ENCODE results near the gene DTX4.

DNA sequence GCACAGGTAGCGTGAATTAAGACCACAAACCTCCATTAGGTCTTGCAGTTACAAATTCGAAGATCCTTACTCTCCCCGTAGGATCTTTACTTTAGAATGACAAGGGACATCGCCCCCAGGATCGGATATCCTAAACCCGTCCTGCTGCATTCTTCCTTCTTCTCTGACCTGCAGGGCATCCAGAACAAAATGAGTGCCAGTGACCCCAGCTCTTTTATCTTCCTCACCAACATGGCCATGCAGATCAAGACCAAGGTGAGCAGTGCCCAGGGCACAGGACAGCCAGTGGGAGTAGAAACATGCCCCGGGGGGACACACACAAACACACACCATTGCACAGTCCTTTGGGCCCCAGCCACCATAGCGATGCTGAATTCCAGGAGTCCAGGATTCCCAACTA is 83.3 kb downstream of the DTX4 start:
- TF ChIP-seq, protein P1, sequence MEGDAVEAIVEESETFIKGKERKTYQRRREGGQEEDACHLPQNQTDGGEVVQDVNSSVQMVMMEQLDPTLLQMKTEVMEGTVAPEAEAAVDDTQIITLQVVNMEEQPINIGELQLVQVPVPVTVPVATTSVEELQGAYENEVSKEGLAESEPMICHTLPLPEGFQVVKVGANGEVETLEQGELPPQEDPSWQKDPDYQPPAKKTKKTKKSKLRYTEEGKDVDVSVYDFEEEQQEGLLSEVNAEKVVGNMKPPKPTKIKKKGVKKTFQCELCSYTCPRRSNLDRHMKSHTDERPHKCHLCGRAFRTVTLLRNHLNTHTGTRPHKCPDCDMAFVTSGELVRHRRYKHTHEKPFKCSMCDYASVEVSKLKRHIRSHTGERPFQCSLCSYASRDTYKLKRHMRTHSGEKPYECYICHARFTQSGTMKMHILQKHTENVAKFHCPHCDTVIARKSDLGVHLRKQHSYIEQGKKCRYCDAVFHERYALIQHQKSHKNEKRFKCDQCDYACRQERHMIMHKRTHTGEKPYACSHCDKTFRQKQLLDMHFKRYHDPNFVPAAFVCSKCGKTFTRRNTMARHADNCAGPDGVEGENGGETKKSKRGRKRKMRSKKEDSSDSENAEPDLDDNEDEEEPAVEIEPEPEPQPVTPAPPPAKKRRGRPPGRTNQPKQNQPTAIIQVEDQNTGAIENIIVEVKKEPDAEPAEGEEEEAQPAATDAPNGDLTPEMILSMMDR (IDR thresholded peaks at IDR 0.05; ENCODE audit: poor library complexity) = no peak
- no peak for TF ChIP-seq EZH2phosphoT487 (IDR thresholded peaks at IDR 0.05; ENCODE audit: low read depth, severe bottlenecking, unreplicated experiment)
- TF ChIP-seq EZH2 (IDR thresholded peaks at IDR 0.05; ENCODE audit: borderline replicate concordance) = no peak
